HG02885 (cell line): ENCODE measurements around the gene TCAIM.
"Not testable (repeated sequence)": the region's sequence is repeated elsewhere in the genome, so short reads cannot be mapped to it uniquely, and the experiment has no call there.

Experiments used
- ATAC-seq: cut with Tn5 transposase; IDR thresholded peaks from one replicate; pipeline ENCODE4 v1.9.1; 2021; ENCODE audit warnings: mild to moderate bottlenecking; ENCODE audit not compliant: unreplicated experiment, poor library complexity

TCAIM gene

DNA sequence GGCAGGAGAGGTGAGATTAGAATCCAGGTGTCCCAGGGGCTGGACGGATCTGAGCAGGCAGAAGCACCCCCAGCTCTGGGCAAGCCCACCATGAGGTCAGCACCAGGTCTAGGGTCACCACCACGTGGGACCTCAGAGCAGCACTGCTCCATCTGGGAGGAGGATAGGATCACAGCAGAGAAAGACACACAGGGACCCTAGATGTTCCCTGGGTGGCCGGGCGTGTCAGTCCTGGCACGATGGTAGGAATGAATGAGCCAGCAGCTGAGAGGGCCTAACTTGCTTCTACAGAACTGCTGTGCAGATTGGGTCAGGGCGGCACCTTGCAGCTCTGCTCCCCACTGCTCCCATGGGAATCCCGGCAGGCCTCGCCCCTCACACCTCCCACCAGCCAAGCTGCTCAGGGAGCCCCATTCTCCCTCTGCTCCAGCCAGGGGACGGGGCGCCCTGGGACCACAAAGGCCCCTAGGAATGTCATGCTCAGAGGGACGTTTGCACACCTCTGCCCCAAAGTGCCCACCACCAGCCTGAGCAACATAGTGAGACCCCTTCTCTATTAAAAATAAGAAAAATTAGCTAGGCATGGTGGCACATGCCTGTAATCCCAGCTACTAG, 72.6 kb downstream of the TCAIM start:
- ATAC-seq, result no peak

DNA sequence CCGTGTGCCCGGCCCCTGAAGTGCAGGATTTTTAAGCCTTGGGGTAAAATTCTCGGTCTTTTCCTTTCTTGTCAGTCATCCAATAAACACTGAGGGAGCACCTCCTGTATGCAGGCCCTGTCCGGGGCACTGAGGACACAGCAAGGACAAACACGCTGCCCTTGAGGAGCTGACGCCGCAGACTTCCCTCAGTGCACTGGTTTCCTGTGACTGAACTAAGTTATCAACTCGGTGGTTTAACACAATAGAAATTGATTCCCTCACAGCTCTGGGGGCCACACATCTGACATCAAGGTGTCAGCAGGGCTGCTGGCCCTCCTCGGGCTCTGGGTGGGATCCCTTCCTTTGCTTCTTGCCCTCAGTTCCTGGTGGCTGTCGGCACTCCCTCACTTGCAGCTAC, 73.8 kb downstream of the TCAIM start:
- ATAC-seq, result no peak

- no peak for ATAC-seq
These were observed 76.0 kb downstream of the TCAIM start for GRCh38 chr3:44414517-44415090.

DNA sequence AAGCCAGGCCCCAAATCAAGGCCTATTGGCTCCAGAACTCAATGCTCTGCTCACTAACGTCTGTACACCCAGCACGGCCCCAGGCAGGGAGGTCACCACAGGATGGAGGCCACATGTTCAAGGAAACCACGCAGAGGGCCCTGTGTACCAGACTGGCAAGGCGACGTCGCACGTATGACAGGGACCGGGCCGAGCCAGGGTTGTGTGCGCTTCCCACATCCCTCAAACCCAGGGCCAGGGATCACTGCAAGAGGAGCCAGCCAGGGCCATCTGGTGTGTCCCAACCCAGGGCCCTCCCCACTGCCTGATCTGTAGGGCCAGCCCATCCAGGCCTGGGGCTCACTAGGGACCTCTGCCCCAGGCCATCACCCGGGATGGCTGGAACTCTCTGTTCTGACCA, 76.9 kb downstream of the TCAIM start:
- no peak for ATAC-seq

GRCh38 chr3:44416031-44417030, 77.8 kb downstream of the TCAIM start:
- ATAC-seq, result no peak

DNA sequence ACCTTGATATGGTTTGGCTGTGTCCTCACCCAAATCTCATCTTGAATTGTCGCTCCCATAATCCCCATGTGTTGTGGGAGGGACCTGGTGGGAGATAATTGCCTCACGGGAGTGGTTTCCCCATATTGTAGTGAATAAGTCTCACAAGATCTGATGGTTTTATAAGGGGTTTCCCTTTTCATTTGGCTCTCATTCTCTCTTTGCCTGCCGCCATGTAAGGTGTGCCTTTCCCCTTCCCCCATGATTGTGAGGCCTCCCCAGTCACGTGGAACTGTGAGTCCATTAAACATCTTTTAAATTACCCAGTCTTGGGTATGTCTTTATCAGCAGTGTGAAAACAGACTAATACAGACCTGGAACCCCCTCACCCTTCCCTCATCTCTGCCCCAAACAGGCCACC, 79.6 kb downstream of the TCAIM start:
- not testable (repeated sequence) for ATAC-seq

DNA sequence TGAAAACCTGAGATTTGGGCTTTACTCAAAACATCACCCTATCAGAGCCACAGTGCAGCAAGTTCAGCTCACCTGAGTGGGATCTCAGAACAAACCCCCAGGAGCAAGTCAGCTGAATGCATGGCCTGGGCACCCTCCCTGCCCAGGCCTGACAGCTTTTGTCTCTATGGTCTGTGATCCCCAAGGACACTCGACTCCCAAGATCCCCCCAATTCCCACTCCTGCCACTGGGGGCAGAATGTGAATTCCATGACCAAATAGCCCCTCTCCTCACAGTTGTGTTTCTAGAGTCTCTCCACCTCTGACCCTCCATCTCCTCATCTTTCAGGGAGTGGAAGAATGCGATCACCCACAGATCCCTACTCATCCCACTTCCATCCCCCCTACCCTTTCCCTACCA, 80.0 kb downstream of the TCAIM start:
- no peak for ATAC-seq

- ATAC-seq, result no peak
These were observed 80.8 kb downstream of the TCAIM start for GRCh38 chr3:44419116-44419922.

GRCh38 chr3:44419923-44420650, 81.5 kb downstream of the TCAIM start:
- no peak for ATAC-seq

GRCh38 chr3:44420676-44421075, 82.1 kb downstream of the TCAIM start:
- no peak for ATAC-seq

DNA sequence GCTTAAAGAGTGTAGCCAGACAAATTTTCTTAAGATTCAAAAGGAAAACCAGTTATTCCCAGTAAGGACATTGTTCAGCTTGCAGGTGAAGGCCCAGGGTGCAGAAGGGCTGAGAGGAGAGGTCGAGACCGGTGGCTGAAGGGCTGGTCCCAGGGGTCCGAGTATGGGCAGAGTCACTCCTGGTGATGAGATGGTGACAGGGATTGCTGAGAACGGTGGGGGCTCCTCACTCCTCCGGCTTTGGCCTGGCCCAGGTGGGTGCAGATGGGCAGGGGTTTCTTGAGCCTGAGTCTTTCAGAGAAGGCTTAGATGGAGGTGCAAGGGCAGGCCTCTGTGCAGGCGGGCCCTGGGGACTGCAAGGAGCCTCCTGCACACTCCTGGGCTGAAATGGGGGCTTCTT, 82.7 kb downstream of the TCAIM start:
- no peak for ATAC-seq

DNA sequence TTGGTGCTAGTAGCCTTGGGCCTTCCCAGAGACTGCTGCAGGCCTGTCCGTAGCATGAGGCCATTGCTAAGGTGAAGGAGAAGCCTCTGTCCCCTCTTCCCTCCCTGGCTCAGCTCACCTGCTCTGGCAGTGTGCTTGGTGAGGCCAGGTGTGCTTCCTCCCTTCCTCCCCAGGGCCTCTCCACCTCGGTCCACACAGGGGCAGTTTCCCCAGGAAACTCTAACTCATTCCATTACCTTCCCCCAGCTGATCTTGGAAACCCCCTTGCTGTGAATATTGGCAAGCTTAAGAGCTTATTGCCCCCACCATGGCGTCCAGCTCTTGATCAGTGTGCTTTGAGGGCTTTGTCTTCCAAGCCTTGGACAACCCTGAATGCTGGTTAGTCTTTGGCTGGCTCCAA, 86.2 kb downstream of the TCAIM start:
- ATAC-seq, result no peak

DNA sequence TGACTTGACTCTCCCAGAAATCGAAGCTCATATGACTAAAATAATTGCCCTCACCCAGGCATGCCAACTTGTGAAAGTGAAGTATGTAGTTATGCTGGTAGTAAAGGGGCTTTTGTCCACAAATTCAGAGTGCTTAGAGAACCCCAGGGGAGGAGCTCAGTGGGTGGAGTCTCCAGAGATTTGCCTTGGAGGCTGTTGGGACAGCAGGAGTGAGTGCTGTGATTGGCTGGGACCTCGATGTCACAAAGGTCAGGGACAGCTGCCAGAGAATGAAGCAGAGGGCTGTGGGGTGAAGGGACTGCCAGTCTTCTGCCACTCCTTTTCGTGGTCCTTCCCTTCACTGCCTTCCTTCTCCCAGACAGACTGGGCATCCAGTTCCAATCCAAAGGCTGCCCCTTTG, 89.1 kb downstream of the TCAIM start:
- ATAC-seq, result no peak

DNA sequence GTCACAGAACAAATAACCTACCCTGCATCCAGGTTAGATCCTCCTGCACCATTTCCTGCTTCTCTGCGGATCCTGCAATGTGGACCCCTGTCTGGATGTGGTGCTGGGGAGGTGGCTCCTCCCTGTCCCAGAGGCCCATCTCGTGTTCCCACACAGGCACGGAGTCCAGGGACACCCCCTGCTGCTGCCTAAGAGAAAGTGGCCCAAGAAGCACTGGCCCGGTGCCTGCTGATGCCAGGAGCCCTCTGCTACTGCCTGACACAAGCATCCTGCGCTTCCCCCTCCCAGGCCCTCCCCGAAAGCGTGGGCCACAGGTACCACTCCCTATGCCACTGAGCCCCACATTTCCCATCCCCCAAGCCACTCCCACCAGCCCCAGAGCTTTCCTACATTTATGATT, 90.3 kb downstream of the TCAIM start:
- no peak for ATAC-seq

DNA sequence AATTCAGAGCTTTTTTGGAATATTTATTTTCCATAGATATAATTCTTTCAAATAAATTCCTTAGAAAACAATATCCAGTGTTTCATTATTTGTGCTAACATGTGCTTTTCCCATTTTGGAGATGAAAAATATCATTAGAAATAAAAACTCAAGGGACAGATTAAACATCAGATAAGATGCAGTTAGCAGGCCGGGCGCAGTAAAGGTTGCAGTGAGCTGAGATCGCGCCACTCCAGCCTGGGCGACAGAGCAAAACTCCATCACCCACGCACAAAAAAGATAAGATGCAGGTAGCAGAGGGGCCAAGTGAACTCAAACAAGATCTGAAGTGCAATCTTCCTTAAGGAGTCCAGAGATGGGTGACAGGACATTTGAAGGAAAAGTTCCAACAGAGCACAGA, 90.9 kb downstream of the TCAIM start:
- no peak for ATAC-seq

DNA sequence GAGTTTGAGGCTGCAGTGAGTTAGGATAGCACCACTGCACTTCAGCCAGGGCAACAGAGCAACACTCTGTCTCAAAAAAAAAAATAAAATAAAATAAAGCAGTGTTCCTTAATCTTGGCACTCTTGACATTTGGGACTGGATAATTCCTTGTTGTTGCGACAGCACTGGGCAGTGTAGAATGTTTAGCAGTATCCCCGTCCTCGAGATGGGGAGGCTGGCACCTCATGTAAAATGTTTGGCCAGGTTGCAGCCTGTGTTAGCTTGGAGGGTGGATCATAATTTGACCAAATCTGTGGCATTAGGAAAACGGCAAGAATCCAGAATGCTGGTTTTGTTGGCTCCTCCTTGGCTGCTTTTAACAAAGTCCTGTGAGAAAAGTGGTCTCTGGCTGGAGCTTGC, 91.9 kb downstream of the TCAIM start:
- ATAC-seq, result no peak

DNA sequence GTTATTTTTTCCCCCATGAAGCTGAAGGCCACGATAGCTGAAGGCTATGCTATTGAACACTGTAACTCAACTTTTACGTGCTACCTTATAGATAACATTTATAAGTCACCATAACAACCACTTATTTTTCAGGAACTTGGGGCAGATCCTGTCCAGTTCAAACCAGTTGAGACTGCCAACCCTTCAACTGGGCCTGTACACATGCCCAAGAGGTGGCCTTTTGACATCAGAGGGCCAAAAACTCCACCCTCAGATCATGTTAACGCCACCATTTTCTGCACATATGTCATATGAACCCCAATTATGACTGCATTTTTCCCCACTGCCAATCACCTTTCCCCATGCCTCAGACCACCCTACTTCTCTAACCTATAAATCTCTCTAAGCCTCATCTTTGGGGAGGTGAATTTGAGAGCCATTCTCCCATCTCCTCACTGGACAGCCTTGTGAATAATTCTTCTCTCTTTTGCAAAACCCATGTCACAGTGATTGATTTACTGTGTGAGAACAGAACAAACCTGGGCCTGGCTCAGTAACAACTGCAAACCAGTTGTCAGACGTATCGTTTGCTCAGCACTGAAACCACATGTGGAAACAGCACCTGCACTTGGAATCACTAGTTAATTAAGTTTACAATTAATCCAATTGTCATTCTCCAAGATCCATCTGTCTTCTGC, 96.4 kb downstream of the TCAIM start:
- ATAC-seq, result no peak

GRCh38 chr3:44436181-44436580, 97.6 kb downstream of the TCAIM start:
- ATAC-seq, result no peak

GRCh38 chr3:44437800-44438199, 99.2 kb downstream of the TCAIM start:
- no peak for ATAC-seq
